Left renal cortex interstitium (tissue), 4 donors: Measurements from ENCODE around the gene LAMA3. TPM values are rescaled to one million over a fixed set of nuclear protein-coding genes. Genes with fewer than 3 reads are reported as not detected.

ENCODE experiments used
- DNase-seq, 4 donors: peaks; one replicate each; pipeline ENCODE4 v3.0.0-alpha.2; 2013; ENCODE audit warnings: low read depth in 4 of 4, low spot score in 2 of 4, missing footprints in 1 of 4
- polyA plus RNA-seq, 4 donors: library from polyadenylated mRNA; unstranded; fragments of 120-200 nt; gene quantifications; one replicate each; pipeline ENCODE4 v1.2.1, GENCODE V29; 2013; ENCODE audit not compliant: insufficient read length in 4 of 4

The LAMA3 gene
- polyA plus RNA-seq, 4 donors: 1.3 to 2.8 (median 1.8) TPM

GRCh38 chr18:23953984-23954383, 264.7 kb downstream of the LAMA3 start:
- no peak for DNase-seq

DNA sequence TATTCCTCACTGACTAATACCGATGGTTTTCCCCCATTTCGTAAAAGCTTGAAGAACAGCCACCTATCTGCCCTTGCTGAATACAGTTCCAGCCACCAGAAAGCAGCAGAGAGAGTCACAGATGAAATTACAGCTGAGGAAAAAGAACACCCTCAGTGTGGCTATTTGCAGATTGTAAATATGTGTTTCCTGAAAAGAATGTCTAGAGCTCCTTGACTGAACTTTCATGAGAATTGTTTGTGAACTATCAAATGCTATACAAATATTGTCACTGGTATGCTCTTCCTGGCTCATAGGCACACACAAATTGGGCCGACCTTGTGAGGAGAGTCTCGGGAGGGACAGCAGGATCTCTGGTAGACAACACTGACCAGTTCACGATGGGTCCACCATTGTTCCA, 267.2 kb downstream of the LAMA3 start:
- DNase-seq: no peak

DNA sequence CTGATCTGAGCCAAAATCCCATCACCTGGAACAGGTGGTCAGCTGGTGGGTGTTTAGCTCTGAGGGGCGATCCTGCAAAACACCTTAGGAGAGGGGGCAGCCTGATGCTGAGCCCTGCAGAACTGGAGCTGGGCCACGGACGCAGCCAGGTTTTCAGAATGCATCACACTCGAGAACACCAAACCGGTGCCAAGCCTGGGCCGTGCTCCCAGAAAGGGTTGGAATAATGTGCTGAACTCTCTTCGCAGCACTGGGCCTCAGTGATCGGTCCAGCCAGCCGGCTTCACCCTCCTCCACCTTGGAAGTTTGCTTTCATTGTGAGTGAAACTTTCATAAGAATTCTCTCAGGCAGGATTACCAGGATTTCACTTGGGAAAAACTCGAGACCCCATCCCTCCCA, 268.8 kb downstream of the LAMA3 start:
- no peak for DNase-seq

DNA sequence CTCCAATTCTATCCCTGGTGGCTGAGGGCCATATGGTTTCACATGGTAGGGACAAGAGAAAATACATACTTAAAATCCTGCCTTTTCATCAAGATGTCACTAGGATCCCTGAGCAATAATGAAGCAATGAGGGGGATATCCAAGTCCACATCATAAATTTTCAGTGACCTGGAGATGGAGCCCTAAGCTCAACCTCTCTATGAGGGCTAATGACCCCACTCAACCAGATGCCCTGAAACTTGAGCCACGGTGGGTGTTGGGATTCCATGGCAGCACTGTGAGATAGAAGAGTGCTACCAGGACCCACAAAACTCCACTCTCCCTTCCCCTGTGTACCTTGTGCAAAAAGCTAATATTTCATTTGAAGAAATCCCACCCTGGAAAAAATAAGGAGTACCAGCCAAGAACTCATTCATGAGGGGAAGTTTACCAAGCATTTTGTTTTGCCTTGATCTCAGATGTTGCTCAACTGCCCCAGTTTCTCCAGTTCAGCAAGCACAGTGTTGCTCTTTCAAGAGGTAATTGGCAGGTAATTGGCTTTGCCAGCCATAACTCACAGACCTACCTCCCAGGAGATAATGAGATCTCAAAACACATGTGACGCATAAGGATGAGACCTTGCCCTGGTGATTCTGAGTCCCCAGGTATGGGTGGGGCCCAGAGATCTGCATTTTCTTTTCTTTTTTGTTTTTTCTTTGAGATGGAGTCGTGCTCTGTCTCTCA, 274.4 kb downstream of the LAMA3 start:
- no peak for DNase-seq

DNA sequence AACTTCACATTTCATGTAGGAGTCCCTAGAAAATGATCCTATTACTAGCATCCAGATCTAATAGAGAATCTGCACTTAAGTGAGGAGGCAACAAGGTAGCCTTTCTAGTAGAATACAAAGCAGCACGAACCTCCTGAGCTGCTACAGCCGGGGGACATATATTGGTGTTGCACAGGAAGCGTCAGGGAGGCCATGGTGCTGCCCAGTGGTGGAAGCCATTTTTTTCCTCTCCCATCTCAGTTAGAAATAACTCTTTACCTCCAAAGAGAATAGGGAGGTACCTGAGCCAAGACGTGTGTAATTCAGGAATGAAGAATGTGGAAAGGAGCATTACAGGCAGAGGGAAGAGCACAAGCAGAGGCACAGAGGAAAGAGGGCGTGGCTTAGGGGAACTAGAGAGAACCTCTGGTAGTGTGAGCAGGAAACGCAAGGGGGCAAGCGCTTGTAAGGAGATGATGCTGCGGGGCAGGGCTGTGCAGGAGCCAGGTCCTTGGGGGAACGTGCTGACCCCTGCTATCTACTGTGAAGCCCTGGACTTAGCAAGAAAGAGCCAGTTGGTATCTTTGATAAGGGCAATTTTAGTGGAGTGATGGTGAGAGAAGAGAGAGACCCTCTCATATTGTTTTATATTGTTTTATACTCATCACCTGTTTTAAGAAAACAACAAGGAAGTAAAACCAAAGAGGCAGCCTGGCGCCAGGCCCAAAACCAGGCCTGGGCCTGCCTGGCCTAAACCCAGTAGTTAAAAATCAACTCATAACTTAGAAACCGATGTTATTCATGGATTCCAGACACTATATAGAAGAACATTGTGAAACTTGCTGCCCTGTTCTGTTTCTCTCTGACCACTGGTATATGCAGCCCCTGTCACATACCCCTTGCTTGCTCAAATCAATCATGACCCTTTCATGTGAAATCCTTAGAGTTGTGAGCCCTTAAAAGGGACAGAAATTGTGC, 275.3 kb downstream of the LAMA3 start:
- DNase-seq: no peak

DNA sequence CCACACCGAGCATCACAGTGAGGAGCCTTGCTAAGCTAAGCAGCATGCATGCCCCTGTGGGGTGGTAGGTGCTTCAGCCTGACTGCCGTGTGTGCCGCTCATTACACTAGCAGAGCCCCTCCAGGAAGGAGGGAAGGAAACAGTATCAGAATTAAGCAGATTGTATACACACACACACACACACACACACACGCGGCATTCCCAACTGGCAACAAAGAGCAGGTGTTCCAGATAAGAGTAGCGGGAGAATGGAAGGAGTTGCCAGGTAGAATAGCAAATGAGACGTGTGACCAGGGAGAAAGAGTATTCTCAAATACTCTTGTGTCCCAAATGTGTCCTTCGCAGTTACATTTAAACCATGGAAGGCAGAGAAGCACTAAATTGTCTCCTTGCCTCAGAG, 277.7 kb downstream of the LAMA3 start:
- DNase-seq: no peak

DNA sequence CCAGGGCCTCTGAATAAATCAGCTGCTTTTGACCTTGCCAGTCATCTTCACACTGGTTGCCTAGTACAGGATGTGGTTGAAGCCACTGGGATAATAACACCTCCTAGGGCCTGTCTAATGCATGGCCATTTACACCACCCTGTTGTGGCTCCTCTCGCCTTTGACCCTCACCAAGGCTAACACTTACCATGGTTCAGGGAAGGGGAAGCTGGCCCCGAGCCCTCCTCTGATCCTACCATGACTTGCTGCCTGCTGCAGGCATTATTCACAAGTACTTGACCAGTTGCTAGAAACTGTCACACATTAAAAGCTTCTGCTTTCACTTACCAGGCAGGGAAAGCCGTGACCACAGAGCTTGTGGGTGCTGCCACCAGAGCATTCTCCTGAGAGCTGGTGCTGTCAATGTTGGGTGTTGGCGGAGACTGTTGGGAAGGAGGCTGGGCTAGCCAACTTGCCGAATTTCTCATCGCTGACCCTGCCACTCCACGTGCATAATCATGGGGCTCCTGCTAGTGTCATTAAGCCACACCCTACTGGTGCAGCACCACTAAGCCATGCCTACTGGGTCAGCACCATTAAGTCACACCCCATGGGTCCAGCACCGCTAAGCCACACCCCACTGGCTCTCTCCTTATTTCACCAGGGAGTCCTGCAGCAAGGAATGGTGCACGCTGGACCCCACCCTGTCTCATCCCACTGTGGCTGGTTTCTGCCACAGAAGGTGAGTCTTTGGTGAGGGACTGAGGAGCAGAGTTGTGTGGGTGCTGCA, 278.3 kb downstream of the LAMA3 start:
- DNase-seq: no peak

- no peak for DNase-seq
Observed at GRCh38 chr18:23968638-23969604, 279.7 kb downstream of the LAMA3 start.

GRCh38 chr18:23969664-23970063, 280.4 kb downstream of the LAMA3 start:
- DNase-seq: no peak

GRCh38 chr18:23970161-23971096, 281.2 kb downstream of the LAMA3 start:
- no peak for DNase-seq

GRCh38 chr18:23971097-23971440, 281.8 kb downstream of the LAMA3 start:
- no peak for DNase-seq

GRCh38 chr18:23971666-23972230, 282.5 kb downstream of the LAMA3 start:
- no peak for DNase-seq

GRCh38 chr18:23972453-23972852, 283.2 kb downstream of the LAMA3 start:
- DNase-seq: no peak

DNA sequence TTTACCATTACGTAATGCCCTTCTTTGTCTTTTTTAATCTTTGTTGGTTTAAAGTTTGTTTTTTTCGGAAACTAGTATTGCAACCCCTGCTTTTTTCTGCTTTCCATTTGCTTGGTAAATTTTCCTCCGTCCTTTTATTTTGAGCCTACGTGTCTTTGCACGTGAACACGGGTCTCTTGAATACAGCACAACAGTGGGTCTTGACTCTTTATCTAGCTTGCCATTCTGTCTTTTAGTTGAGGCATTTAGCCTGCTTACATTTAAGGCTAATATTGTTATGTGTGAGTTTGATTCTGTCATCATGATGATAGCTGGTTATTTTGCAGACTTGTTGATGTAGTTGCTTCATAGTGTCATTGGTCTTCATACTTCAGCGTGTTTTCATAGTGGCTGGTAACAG, 287.9 kb downstream of the LAMA3 start:
- no peak for DNase-seq

DNA sequence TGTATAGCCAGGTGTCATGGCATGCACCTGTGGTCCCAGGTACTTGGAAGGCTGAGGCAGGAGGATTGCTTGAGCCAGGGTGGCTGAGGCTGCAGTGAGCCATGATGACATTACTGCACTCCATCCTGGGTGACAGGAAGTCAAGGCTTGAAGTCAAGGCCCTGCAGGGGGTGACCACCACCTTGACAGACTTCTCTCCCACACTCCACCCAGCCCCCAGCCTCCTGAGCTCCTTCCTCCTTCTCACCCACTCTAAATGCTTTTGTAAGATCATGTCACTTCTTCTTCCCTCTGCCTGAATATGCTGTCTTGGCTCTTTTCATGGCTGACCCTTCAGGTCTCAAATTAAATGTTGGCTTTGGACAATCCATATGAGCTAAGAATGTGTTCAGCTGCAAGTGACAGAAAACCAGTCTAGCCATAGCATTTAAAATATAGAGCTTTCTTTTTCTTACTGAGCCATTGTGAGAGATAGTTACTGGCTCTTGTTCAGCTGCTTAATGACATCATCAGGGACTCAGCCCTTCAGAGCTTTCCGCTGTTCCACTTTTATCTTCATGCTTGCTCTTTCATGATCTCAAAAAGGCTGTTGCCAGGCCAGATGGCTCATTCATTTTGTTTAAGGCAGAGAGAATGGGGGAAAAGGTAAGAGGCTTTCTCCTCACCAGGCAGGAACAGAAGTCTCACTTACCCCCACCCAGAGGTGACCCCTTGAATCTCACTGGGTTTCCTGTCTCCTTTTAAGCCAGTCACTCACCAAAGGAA, 288.6 kb downstream of the LAMA3 start:
- no peak for DNase-seq

DNA sequence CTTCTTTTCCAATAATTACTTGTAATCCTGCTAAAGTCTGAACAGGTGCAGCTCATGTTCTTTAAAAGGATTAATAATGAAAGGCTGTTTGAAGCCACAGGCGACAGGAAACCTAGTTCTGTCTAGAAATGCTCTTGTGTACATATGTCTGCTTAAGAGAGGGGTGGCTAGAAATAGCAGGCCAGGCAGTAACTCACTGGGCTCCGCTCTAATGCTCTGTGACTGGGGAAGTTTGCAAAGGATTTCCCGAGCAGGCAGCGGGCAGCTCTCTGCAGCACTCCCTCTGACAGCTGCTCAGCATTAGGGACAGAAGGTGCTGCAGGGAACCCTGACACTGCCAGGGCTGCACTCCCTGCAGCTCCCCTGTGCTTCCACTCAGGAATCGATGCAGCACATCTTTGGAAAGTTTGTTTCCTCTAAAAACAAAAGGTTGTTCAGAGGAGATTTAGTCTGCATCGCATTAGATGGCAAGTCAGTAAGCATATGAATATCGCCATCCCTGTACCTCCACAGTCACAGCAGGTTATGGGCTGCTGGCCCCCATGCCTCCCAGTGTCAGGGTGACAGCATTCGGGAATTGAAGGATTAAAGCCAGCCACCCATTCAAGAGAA, 292.2 kb downstream of the LAMA3 start:
- DNase-seq: no peak
